ENCODE results near the gene DHRS4L2.
A peak's percentile ranks its signal among the peaks of the same experiment; 100 is the strongest.
"Not testable (repeated sequence)": the region's sequence is repeated elsewhere in the genome, so short reads cannot be mapped to it uniquely, and the experiment has no call there.

Gene DHRS4L2

DNA sequence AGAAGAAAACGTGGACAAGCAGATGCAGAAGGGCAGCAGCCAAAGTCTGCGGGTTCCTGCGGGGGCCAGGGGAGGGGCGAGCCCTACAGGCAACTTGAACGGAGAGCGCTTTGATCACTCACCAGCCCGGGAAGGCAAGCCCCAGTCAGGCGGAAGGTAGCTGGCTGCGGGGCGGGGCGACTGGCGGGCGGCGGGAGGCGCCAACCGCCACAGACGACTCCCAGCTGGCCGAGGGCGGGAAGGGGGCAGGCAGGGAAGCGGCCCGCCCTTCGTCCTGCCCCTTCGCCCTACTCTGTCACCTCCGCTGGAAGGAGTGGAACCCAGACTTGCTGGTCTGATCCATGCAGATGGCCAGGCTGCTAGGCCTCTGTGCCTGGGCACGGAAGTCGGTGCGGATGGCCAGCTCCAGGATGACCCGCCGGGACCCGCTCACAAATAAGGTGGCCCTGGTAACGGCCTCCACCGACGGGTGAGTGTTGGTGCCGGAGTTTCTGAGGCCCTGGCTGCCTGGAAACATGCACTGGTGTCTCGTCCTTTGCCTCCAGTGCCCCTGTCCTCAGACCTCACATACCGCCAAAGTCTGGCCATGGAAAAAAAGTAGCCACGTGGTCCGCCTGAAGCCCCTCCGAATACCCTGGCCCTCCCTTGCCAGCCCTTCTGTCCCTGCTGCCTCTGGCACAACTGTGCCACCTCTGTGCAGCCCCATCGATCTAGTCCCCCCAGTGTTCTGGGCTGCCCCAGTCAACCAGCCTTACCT lies at the start of gene DHRS4L2:
Gene DHRS4L2, plus strand, starts transcription at position 323 of the 757 bp plus-strand sequence. Its CDS starts 19 bp downstream, at position 342.
- peak; percentile 53 to 65 for DNase-seq (ENCODE audit: low read depth in 1 of 2, low spot score in 1 of 2)

DNA sequence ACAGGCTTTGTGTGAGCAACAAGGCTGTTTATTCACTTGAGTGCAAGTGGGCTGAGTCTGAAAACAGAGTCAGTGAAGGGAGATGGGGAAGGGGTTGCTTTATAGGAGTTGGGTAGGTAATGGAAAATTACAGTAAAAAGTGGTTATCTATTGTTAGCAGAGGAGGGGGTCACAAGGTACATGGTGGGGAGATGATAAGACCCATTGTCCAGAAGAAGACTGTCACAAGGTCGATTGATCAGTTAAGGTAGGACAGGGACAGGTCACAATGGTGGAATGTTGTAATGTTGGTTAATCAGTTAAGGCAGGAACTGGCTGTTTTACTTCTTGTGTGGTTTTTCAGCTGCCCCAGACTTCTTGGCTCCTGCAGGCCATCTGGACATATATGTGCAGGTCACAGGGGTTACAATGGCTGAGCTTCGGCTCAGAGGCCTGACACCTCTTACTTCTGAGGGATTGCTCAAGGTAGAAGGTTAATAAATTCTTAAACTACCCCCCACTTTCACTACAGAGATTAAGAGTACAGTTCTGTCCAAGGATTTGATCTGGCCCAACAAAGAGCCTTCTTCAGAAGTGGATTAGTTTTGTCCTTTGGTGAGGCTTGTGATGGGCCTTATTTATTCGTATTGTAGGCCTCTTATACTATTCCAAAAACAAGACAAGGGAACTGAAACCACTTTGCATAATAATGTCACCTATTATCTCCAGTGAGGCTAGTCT lies 49.0 kb upstream of the DHRS4L2 start:
- DNase-seq (ENCODE audit: low read depth in 1 of 2, low spot score in 1 of 2) = no peak

GRCh38 chr14:23941230-23941629 lies 47.5 kb upstream of the DHRS4L2 start:
- DNase-seq (ENCODE audit: low read depth in 1 of 2, low spot score in 1 of 2) = no peak

GRCh38 chr14:23941669-23942068 lies 47.1 kb upstream of the DHRS4L2 start:
- DNase-seq (ENCODE audit: low read depth in 1 of 2, low spot score in 1 of 2) = no peak

DNA sequence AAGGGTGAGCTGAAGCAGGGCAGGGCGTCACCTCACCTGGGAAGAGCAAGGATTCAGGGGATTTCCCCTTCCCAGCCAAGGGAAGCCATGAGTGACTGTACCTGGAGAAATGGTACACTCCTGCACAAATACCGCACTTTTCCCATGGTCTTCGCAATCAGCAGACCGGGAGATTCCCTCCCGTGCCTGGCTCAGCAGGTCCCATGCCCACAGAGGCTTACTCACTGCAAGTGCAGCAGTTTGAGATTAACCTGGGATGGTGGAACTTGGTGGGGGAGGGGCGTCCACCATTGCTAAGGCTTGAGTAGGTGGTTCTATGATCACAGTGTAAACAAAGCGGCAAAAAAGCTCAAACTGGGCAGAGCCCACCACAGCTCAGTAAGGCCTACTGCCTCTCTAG lies 46.1 kb upstream of the DHRS4L2 start:
- DNase-seq (ENCODE audit: low read depth in 1 of 2, low spot score in 1 of 2) = no peak

DNA sequence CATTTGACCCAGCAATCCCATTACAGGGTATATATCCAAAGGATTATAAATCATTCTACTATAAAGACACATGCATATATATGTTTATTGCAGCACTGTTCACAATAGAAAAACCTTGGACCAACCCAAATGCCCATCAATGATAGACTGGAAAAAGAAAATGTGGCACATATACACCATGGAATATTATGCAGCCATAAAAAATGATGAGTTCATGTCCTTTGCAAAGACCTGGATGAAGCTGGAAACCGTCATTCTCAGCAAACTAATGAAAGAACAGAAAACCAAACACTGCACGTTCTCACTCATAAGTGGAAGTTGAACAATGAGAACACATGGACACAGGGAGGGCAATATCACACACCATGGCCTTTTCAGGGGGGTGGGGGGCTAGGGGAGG lies 39.7 kb upstream of the DHRS4L2 start:
- DNase-seq (ENCODE audit: low read depth in 1 of 2, low spot score in 1 of 2) = not testable (repeated sequence)

GRCh38 chr14:23950411-23951135 lies 38.2 kb upstream of the DHRS4L2 start:
- no peak for DNase-seq (ENCODE audit: low read depth in 1 of 2, low spot score in 1 of 2)

GRCh38 chr14:23951136-23951466 lies 37.6 kb upstream of the DHRS4L2 start:
- not testable (repeated sequence) for DNase-seq (ENCODE audit: low read depth in 1 of 2, low spot score in 1 of 2)

GRCh38 chr14:23951590-23952201 lies 37.0 kb upstream of the DHRS4L2 start:
- no peak for DNase-seq (ENCODE audit: low read depth in 1 of 2, low spot score in 1 of 2)

- not testable (repeated sequence) for DNase-seq (ENCODE audit: low read depth in 1 of 2, low spot score in 1 of 2)
These were observed 35.6 kb upstream of the DHRS4L2 start for GRCh38 chr14:23953116-23953463.

- peak; percentile 63 for DNase-seq (ENCODE audit: low read depth in 1 of 2, low spot score in 1 of 2)
These were observed 35.1 kb upstream of the DHRS4L2 start, which contains the start of gene DHRS4 for GRCh38 chr14:23953464-23954278. Gene DHRS4, plus strand, starts transcription at chr14:23953770. Its CDS starts 19 bp downstream, at chr14:23953789.

DNA sequence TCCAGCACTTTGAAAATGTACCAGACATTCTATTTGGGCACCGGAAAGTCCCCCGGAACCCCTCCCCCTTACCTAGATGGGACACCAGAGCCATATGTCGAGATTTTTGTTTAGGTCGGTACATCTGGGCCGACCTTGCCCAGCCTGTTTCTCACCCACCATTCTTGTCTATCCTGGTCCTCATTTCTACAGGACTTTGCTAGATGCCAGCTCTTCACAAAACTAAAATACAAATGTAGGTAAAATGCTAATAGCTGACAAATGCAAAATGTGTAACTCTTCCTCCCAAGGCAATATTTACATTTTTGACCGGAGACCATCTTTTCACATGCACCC lies 34.5 kb upstream of the DHRS4L2 start:
- DNase-seq (ENCODE audit: low read depth in 1 of 2, low spot score in 1 of 2) = not testable (repeated sequence)

GRCh38 chr14:23954965-23955364 lies 33.8 kb upstream of the DHRS4L2 start:
- not testable (repeated sequence) for DNase-seq (ENCODE audit: low read depth in 1 of 2, low spot score in 1 of 2)

DNA sequence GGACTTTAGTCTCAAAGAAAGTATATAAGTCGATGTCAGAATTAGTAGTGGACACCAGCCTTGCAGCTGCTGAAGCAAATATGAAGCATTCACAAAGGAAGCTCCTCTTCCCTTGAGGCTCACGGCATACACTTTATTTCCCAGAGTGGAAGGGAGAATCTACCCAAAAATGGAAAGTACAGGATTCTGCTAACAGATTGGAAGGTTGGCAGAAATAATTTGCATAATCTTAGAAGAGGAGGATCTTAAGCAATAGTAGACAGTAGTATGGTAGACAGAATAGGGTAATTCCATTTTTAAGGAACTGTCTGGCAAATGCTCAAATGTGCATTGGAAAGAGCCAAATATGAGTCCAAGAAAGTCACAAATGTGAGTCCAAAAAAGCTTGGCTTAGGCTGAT lies 32.9 kb upstream of the DHRS4L2 start:
- DNase-seq (ENCODE audit: low read depth in 1 of 2, low spot score in 1 of 2) = not testable (repeated sequence)

DNA sequence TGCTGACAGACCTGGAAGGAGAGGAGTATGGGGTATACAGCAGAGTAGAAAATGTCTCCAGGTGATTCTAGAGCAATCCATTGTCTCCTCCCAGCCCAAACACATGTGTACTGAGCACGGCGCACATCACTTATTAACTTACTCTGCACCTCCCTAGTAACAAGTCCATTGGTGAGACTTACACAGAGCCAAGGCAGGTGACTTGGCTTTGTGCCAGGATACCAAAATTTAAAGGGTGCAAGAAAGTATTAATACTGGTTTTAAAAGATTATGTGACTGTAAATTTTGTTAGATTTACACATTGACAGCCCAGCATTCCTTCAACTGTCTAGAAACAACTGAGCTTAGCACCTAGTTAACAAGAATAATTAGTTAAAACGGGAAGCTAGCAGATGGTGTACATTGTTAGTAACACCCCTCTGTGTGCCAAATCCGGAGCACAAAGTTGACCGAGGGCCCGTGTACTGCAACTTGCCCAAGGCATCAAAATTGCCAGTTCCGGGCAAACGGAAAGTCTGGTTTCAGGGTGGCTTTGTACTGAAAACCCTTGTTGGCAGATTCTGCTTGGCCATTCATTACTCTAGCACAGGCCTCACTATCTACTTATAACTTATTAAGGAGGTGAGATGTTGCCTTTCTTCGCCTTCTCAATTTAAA lies 30.7 kb upstream of the DHRS4L2 start:
- DNase-seq (ENCODE audit: low read depth in 1 of 2, low spot score in 1 of 2) = not testable (repeated sequence)

GRCh38 chr14:23960899-23961298 lies 27.8 kb upstream of the DHRS4L2 start:
- not testable (repeated sequence) for DNase-seq (ENCODE audit: low read depth in 1 of 2, low spot score in 1 of 2)

DNA sequence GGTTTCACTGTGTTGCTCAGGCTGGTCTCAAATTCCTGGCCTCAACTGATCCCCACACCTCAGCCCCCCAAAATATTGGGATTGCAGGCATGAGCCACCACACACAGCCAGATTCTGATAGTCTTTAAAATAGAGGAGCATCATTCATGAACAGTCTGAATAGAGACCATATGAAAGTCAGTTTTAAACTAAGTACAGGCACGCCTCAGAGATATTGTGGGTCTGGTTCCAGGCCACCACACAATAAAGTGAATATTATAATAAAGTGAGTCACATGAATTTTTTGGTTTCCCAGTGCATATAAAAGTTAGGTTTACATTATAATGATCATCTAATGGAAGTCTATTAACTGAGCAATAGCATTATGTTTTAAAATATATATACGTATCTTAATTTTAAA lies 27.0 kb upstream of the DHRS4L2 start:
- DNase-seq (ENCODE audit: low read depth in 1 of 2, low spot score in 1 of 2) = not testable (repeated sequence)

DNA sequence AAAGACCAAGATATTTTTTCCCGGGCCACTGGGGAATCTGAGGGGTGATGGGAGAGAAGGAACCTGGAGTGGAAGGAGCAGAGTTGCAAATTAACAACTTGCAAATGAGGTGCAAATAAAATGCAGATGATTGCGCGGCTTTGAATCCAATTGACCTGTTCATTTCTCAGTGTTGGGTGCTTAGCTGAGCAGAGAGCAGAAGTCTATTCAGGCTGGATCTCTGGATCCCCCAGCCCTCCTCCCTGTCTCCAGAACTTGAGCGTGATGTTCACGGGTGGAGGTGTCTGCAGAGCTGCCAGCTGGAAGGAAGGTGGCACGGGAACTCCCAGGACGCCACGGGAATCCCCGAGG lies 19.6 kb upstream of the DHRS4L2 start:
- DNase-seq (ENCODE audit: low read depth in 1 of 2, low spot score in 1 of 2) = not testable (repeated sequence)

DNA sequence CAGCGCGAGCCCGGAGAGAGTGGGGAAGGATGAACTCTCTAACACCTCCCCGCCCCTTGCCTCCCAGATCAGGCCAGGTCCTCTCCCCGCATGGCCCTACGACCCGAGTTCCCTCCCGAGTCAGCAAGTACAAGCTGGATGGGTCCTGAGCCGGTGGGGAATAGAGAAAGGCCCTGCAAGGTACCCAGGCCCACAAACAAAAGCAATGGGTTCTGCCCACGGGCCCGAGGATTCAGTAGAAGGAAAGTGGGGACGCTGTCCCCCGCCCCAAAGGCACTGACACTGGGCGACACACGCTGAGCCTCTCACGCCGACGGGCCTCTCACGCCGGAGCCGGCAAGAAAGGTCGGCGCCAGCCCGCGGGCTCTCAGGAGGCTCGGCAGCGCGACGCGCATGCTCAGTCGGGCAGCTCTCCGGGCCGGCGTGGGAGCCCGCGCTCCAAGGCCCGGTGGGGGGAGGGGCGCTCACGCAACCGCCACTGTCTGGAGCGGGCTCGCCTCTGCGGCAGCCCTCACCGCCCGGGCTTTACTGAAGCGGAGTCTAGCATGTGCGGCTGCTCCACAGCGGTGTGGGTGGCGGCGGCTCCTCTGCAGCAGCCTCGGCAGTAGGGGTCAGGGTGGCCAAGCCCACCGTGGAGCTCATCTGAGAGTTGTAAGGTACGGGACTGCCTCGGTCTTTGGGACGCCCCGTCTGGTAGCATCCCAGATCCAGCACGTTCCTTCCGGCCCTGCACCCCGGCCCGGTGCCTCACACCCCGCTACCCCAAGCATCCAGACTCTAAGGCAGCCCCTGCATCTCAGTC lies 19.0 kb upstream of the DHRS4L2 start:
- peak in 1 of 2 donors; percentile 32 for DNase-seq (ENCODE audit: low read depth in 1 of 2, low spot score in 1 of 2)

All from activated T-helper 1 cell treated with anti-CD3 and anti-CD28 coated beads, Interleukin-2, amount 50 U/mL, for 16 hours (primary cell).